Endothelial cell of umbilical vein (primary cell): ENCODE data around the gene TRMT1.

ENCODE experiments used
- CTCF ChIP-seq, 2 donors: IDR thresholded peaks; 1 replicate in 1 of 2; 2 replicates in 1 of 2; pipeline ENCODE4 v1.5.1; 2011; ENCODE audit warnings: low read length in 2 of 2, mild to moderate bottlenecking in 2 of 2, moderate library complexity in 2 of 2, control low read depth in 1 of 2, inconsistent platforms in 1 of 2, low read depth in 1 of 2; ENCODE audit not compliant: insufficient read depth in 1 of 2; ENCODE audit errors: extremely low read depth in 1 of 2
- EZH2 ChIP-seq: IDR thresholded peaks from 2 replicates; pipeline ENCODE4 v1.6.1; 2012; ENCODE audit warnings: borderline replicate concordance, low read depth, mild to moderate bottlenecking, moderate library complexity, low read length, inconsistent platforms; ENCODE audit not compliant: severe bottlenecking
- FOS ChIP-seq: IDR thresholded peaks from 2 replicates; pipeline ENCODE4 v1.6.1; 2011; ENCODE audit warnings: mild to moderate bottlenecking, low read length, moderate library complexity, borderline replicate concordance; ENCODE audit not compliant: insufficient read depth
- MAX ChIP-seq: IDR thresholded peaks from 2 replicates; pipeline ENCODE4 v1.6.1; 2011; ENCODE audit not compliant: insufficient read depth, insufficient read length
- POLR2A ChIP-seq: IDR thresholded peaks from 2 replicates; pipeline ENCODE4 v1.6.1; 2012; ENCODE audit warnings: low read depth, mild to moderate bottlenecking, control low read depth, low read length
- POLR2AphosphoS5 ChIP-seq: IDR thresholded peaks from 2 replicates; pipeline ENCODE4 v1.6.1; 2012; ENCODE audit warnings: low read depth, mild to moderate bottlenecking, control low read depth, low read length, moderate library complexity; ENCODE audit not compliant: insufficient read depth

GRCh38 chr19:13077240-13077639 is 39.3 kb downstream of the TRMT1 start:
- TF ChIP-seq MAX (no peak), CTCF (IDR thresholded peaks at IDR 0.05; ENCODE audit: extremely low read depth in 1 of 2, insufficient read depth in 1 of 2, low read depth in 1 of 2, low read length in 2 of 2) (no peak), POLR2A (no peak), POLR2AphosphoS5 (no peak), FOS (no peak), EZH2 (no peak)
